NCI-H1092 (cell line): ENCODE measurements around the gene MUC22.
"Not testable (repeated sequence)": the region's sequence is repeated elsewhere in the genome, so short reads cannot be mapped to it uniquely, and the experiment has no call there.

Experiments
- DNase-seq: peaks from one replicate; lab custom pipeline; 2025; lab: John Stamatoyannopoulos, UW

Gene MUC22

DNA sequence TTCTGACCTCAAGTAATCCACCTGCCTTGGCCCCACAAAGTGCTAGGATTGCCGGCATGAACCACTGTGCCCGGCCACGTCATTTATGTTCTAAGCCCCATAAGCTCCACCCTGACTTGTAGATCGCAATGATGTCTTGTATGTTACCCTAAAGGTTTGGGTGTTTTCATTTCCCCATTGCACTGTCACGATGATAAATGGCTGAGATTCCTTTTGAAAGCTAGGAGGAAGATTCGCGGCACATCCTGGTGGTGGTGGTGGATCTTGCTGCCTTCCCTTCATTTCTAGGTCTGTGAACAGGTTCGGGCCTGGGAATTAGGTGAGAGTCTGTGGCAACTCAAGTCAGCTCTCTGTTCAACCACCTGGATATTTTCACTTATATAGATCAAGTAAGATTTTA lies 28.3 kb downstream of the MUC22 start:
- no peak for DNase-seq

DNA sequence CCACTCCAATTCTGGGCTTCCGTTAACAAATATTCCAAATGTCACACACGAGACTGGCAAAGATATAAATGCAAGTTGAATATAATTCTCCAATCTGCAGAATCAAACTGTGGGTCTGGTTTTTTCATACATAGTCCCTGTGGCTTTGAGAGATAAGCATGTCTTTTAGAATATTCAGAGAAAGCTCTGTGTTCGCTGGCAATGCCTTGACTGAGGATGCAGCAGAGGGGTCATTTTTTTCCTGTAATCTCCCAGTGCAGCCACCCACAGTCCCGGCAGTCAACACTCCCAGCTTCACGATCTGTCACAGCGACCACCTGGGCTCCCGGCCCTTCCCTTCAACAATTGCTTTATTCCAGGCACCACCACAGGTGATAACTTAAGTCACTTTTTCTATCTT lies 30.5 kb downstream of the MUC22 start:
- DNase-seq, result no peak

- no peak for DNase-seq
These were observed 31.2 kb downstream of the MUC22 start for GRCh38 chr6:31041372-31041974.

- DNase-seq, result peak; percentile 19
These were observed 32.5 kb downstream of the MUC22 start for GRCh38 chr6:31042806-31043205.

- no peak for DNase-seq
These were observed 37.8 kb downstream of the MUC22 start for GRCh38 chr6:31048099-31048498.

- no peak for DNase-seq
These were observed 39.2 kb downstream of the MUC22 start for GRCh38 chr6:31049518-31049917.

DNA sequence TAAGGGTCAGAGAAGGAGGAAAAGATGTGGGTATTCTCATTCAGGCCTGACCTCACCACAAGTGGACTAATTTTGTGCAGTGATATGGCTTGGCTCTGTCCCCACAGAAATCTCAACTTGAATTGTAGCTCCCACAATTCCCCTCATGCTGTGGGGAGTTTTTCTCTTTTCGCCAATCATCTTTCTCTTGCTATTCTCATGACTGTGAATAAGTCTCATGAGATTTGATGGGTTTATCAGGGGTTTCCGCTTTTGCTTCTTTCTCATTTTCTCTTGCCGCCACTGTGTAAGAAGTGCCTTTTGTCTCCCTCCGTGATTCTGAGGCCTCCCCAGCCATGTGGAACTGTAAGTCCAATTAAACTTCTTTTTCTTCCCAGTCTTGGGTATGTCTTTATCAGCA lies 42.9 kb downstream of the MUC22 start:
- not testable (repeated sequence) for DNase-seq

DNA sequence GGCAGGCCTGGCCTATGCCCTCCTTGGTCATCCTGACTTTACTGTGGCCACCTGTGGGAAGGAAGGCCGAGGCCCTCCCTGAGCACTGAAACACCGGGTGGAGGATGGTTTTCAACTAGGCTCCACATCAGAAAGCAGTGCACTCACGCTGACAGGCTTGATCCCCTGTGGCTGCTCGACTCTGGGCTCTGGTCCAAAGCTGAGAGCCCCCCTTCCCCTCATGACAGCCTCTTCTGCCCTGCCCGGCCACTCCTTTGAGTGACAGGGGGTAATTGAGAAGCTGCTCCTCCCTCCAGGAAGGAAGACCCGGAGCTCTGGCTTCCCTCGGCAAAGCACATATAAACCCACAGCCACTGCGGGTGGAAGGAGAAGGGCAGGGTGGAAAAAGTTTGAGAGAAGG lies 43.6 kb downstream of the MUC22 start:
- peak; percentile 3 for DNase-seq

- DNase-seq, result no peak
These were observed 45.2 kb downstream of the MUC22 start for GRCh38 chr6:31055441-31055840.

- DNase-seq, result no peak
These were observed 47.2 kb downstream of the MUC22 start for GRCh38 chr6:31057426-31058003.

GRCh38 chr6:31058128-31058894 lies 48.0 kb downstream of the MUC22 start:
- DNase-seq, result peak; percentile 0

DNA sequence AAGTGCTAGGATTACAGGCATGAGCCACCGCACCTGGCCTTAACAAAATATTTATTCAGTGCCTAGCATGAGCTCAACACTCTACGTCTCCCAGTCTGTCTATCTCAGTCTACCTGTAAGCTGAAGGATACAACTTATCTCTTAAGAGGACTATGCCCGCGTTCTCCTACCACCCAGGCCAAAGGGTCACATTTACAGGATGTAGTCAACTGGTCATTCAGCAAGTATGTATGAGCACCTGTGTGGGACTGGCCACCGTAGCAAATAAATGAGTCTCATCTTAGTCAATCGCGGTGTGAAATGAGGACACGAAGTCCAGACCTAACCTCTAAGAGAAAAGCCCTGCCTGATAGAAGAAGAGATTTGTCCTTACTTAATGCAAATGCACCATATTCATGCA lies 49.9 kb downstream of the MUC22 start:
- DNase-seq, result no peak

- DNase-seq, result no peak
These were observed 53.7 kb downstream of the MUC22 start for GRCh38 chr6:31063906-31064435.

GRCh38 chr6:31065556-31065955 lies 55.3 kb downstream of the MUC22 start:
- no peak for DNase-seq

DNA sequence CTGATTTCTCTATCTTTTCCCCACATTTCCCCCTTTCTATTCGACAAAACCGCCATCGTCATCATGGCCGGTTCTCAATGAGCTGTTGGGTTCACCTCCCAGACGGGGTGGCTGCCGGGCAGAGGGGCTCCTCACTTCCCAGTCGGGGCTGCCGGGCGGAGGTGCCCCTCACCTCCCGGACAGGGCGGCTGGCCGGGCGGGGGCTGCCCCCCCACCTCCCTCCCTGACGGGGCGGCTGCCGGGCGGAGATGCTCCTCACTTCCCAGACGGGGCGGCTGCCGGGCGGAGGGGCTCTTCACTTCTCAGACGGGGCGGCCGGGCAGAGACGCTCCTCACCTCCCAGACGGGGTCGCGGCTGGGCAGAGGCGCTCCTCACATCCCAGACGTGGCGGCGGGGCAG lies 56.8 kb downstream of the MUC22 start:
- not testable (repeated sequence) for DNase-seq

GRCh38 chr6:31067891-31068668 lies 57.8 kb downstream of the MUC22 start:
- DNase-seq, result not testable (repeated sequence)

- DNase-seq, result peak; percentile 33
These were observed 58.5 kb downstream of the MUC22 start for GRCh38 chr6:31068669-31069340.

DNA sequence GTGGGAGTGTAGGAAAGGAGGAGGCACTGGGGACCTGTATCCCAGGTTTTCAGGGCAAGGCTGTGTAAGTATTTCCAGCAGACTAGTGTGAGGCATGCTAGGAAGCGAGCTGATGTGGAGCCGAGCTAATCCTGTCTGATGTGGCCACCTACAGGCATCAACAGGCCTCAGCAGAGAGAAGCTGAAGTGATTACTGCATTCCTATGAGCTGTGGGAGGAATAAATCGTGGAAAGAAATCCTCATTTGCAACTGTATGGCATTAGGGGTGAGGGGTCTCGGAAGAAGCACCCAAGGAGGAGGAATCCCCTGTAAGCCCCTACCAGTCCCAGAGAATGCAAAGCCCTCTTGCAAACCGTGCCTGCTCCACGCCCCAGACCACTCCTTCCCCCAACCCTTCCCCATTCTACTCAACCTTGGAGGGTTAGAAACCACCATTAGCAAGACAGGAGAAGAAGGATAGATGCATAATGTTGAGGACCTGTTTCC lies 60.5 kb downstream of the MUC22 start:
- peak; percentile 4 for DNase-seq

- DNase-seq, result no peak
These were observed 64.1 kb downstream of the MUC22 start for GRCh38 chr6:31074401-31074800.

- no peak for DNase-seq
These were observed 65.3 kb downstream of the MUC22 start for GRCh38 chr6:31075528-31075927.

DNA sequence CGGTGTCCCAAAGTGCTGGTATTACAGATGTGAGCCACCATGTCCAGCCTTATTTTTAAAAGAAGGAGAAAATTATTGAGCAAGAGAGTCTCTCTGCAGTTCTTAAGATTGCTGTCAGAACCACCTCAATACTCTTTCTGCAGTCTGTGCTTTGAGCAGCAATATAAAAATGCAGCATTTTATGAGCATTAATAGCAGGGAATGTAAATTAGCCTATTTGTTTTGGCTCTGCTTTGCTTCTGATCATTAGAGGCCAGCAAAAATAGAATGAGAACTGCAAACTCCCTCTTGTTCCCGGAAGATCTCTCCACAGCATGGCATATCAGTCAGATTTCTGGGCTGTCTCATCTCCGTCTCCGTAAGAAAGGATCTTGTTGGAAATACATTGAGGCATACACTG lies 66.3 kb downstream of the MUC22 start:
- DNase-seq, result no peak
